Spinal cord (tissue), 10 donors: Measurements from ENCODE around the gene SMIM36. TPM values are rescaled to one million over a fixed set of nuclear protein-coding genes. Genes with fewer than 3 reads are reported as not detected.
"Not testable (repeated sequence)": the region's sequence is repeated elsewhere in the genome, so short reads cannot be mapped to it uniquely, and the experiment has no call there.

Source experiments
- DNase-seq, 6 donors: peaks; one replicate each; pipeline versions ENCODE4 v3.0.0 to v3.0.0-alpha.2; 2013 to 2015; ENCODE audit warnings: low spot score in 6 of 6, low read depth in 4 of 6
- H3K27ac ChIP-seq: one replicate; pipeline ENCODE4 v1.5.1; 2013; ENCODE audit warnings: low read depth, low read length, control low read depth
- H3K27me3 ChIP-seq: one replicate; pipeline ENCODE4 v1.6.1; 2013; ENCODE audit warnings: low read length; ENCODE audit not compliant: control insufficient read depth, insufficient read depth
- H3K36me3 ChIP-seq: one replicate; pipeline ENCODE4 v1.6.1; 2013; ENCODE audit warnings: low read length; ENCODE audit not compliant: control insufficient read depth, insufficient read depth
- H3K4me1 ChIP-seq: one replicate; pipeline ENCODE4 v1.6.1; 2013; ENCODE audit warnings: low read length; ENCODE audit not compliant: control insufficient read depth, insufficient read depth
- H3K4me3 ChIP-seq: one replicate; pipeline ENCODE4 v1.5.1; 2013; ENCODE audit warnings: low read depth, low read length, control low read depth
- H3K9me3 ChIP-seq: one replicate; pipeline ENCODE4 v1.6.1; 2013; ENCODE audit warnings: low read length; ENCODE audit not compliant: control insufficient read depth, insufficient read depth
- WGBS: methylation state at CpG from one replicate; pipeline ENCODE4 v1.1.5; 2013; ENCODE audit warnings: missing lambda C conversion rate; ENCODE audit not compliant: insufficient coverage; 5-methylcytosine and 5-hydroxymethylcytosine counted together
- polyA plus RNA-seq, 2 donors: library from polyadenylated mRNA; unstranded; fragments of 120-200 nt; gene quantifications; one replicate each; pipeline ENCODE4 v1.2.1, GENCODE V29; 2013; ENCODE audit not compliant: insufficient read length in 2 of 2
- total RNA-seq, 2 donors: library from RNA; depleted of rRNA in 1 of 2; stranded (reverse); fragments of 120-200 nt in 1 of 2; fragments of >200 nt in 1 of 2; gene quantifications; one replicate each; pipeline versions ENCODE4 v1.2.3 to v1.2.4, GENCODE V29; 2013 to 2014
- donor health status: healthy.

The SMIM36 gene
- total and polyA plus RNA-seq, 4 donors, result 0.18 TPM; not detected in 3

DNA sequence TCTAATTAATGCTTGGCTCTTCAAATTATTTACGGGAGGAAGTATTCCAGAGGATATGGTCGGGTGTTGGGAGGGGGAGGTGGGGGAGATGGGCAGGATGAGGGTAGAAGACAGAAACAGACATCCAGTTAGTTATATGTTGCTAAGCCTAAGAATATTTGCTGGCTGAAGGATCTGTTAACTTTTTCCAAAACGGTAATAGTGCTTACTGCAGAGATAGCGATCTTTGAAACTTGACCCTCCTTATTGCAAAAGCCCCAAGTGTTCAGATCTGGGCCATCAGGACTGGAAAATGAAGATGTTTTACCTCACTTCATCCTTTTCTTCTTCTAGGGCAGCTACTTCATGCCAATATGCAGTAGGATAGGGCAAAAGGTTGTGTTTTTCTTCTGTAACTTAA, 62.6 kb downstream of the SMIM36 start:
- Histone ChIP-seq H3K4me1 (no peaks in the 10 kb centered on the region), H3K36me3 (no peaks in the 10 kb centered on the region), H3K9me3 (no peaks in the 10 kb centered on the region), H3K27ac (no peak overlapping the region), H3K27me3 (no peaks in the 10 kb centered on the region), H3K4me3 (no peak overlapping the region)
- DNase-seq, result no peak
- WGBS, result 63% methylated on average over 2 of the region's 4 CpGs

- H3K4me3 ChIP-seq, result no peak overlapping the region
- no peaks in the 10 kb centered on the region for H3K4me1 ChIP-seq
- no peak overlapping the region for H3K27ac ChIP-seq
- no peaks in the 10 kb centered on the region for H3K36me3 ChIP-seq
- no peak for DNase-seq
- WGBS, result no CpG with 5 or more reads among the region's 4 CpGs
- no peaks in the 10 kb centered on the region for H3K9me3 ChIP-seq
- H3K27me3 ChIP-seq, result no peaks in the 10 kb centered on the region
Measured at GRCh38 chr17:55446581-55447205, 64.6 kb downstream of the SMIM36 start.

DNA sequence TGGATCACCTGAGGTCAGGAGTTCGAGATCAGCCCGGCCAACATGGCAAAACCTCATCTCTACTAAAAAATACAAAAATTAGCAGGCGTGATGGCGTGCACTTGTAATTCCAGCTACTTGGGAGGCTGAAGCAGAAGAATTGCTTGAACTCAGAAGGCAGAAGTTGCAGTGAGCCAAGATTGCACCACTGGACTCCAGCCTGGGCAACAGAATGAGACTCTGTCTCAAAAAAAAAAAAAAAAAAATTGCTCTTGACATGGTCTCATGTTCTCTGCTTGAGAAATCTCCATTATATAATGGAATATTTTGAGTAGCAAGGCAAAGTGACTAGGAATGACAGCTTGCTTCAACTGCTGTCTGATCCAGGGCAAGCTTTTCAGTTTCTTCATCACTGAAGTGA, 65.2 kb downstream of the SMIM36 start:
- not testable (repeated sequence) for H3K4me1 ChIP-seq, H3K9me3 ChIP-seq, H3K36me3 ChIP-seq, DNase-seq, H3K27ac ChIP-seq, H3K27me3 ChIP-seq, H3K4me3 ChIP-seq
- WGBS, result 100% methylated on average over 1 of the region's 4 CpGs

DNA sequence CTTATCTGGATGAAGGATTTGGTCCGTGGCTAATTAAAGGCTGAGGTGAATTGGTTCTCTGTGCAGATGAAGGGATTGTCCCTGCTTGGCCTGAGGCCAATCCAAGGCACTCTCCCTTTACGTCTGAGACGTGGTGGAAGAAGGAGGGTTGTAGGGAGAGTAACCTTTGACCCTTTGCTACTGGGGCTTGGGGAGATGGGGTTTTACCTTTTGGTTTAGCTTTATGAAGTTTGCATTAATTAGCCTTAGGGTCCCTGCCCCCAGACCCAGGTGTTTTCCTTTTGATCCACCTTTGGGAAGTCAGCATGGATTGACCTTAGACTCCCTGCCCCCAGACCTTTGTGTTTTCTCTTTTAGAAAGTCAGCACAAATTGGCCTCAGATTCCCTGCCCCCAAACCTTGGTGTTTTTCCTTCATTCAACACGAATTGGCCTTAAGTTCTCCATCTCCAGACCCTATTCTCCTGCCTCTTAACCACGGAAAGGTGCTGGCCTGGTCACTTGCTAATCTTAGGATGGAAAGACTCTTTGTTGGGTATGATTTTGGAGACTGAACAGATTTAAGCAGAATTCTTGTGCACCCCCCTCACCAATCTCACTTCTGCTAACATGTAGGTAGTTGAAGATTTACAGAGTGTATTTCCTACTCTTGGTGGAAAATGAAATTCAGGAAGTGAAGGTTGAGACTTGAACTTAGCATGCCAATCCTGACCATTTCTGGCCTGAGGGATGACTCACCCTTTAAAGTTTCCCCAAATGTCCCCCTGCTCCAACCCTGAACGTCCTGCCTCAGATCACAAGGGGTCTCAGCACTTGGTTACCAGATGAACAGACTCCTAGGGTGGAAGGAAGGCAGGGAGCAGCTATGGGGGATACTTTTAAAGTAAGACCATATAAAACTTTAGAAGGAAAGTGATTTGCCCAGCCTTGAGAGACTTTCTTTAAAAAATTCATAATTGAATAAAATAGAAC, 66.5 kb downstream of the SMIM36 start:
- Histone ChIP-seq H3K36me3 (no peaks in the 10 kb centered on the region), H3K4me3 (no peak overlapping the region), H3K9me3 (no peaks in the 10 kb centered on the region), H3K4me1 (no peaks in the 10 kb centered on the region), H3K27me3 (no peaks in the 10 kb centered on the region), H3K27ac (no peak overlapping the region)
- 27% methylated on average over 2 of the region's 6 CpGs for WGBS
- no peak for DNase-seq

- Histone ChIP-seq H3K9me3 (no peaks in the 10 kb centered on the region), H3K4me3 (no peak overlapping the region), H3K36me3 (no peaks in the 10 kb centered on the region), H3K27me3 (no peaks in the 10 kb centered on the region), H3K27ac (no peak overlapping the region), H3K4me1 (no peaks in the 10 kb centered on the region)
- no peak for DNase-seq
- 96% methylated on average over 10 of the region's 10 CpGs for WGBS
Measured at GRCh38 chr17:55443904-55444303, 67.3 kb downstream of the SMIM36 start.

GRCh38 chr17:55442953-55443683, 68.1 kb downstream of the SMIM36 start:
- Histone ChIP-seq H3K27ac (no peak overlapping the region), H3K36me3 (no peaks in the 10 kb centered on the region), H3K27me3 (no peaks in the 10 kb centered on the region), H3K9me3 (no peaks in the 10 kb centered on the region), H3K4me1 (no peaks in the 10 kb centered on the region), H3K4me3 (no peak overlapping the region)
- WGBS, result no CpG with 5 or more reads among the region's 6 CpGs
- DNase-seq, result no peak

DNA sequence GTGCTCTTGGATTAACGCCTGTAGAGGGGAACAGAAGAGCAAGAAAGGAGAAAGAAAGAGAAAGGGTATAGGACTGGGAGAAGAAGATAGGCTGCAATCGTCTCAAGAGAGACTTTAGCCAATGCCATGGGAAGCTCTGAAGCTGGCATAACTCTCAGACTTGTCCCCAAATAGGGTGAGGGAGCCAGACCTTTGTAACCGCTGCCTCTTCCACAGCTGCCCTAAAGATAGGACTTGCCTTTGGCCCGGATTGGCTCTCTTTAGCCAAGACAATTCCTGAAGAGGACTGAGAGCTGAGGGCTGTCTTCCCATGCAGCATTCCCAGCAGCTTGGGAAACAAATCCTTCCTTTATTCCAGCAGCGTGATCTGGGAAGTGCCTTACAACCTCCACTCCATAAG, 68.8 kb downstream of the SMIM36 start:
- WGBS, result 90% methylated on average over 4 of the region's 5 CpGs
- H3K36me3 ChIP-seq, result no peaks in the 10 kb centered on the region
- no peaks in the 10 kb centered on the region for H3K4me1 ChIP-seq
- H3K4me3 ChIP-seq, result no peak overlapping the region
- no peak for DNase-seq
- no peak overlapping the region for H3K27ac ChIP-seq
- no peaks in the 10 kb centered on the region for H3K27me3 ChIP-seq
- no peaks in the 10 kb centered on the region for H3K9me3 ChIP-seq

- Histone ChIP-seq H3K36me3 (no peaks in the 10 kb centered on the region), H3K27me3 (no peaks in the 10 kb centered on the region), H3K9me3 (no peaks in the 10 kb centered on the region), H3K4me3 (no peak overlapping the region), H3K27ac (no peak overlapping the region), H3K4me1 (no peaks in the 10 kb centered on the region)
- DNase-seq, result no peak
- WGBS, result 60% methylated on average over 1 of the region's 2 CpGs
Measured at GRCh38 chr17:55441544-55441943, 69.7 kb downstream of the SMIM36 start.

DNA sequence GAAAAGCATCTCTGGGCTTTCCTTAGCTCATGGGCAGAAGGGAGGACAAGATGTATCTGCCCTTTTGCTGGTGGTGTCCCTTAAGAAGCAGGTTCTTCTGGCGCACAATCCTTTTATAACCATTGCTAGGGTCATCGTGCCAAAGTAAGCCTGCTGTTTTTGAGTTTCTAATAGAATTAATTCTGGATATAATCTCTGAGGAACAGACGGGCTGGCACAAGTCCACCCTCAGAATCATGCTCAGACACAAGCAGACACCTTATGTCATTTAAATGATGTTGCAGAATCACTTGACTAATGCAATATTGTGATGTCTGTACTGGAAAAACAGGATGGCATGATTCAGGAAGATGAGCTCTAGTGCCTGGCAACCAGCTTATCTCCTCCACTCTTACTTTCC, 70.9 kb downstream of the SMIM36 start:
- no peaks in the 10 kb centered on the region for H3K4me1 ChIP-seq
- DNase-seq, result peak in 1 of 6 donors; percentile 81
- no CpG with 5 or more reads among the region's 3 CpGs for WGBS
- no peaks in the 10 kb centered on the region for H3K9me3 ChIP-seq
- no peak overlapping the region for H3K4me3 ChIP-seq
- H3K27me3 ChIP-seq, result no peaks in the 10 kb centered on the region
- H3K27ac ChIP-seq, result no peak overlapping the region
- no peaks in the 10 kb centered on the region for H3K36me3 ChIP-seq
